Measurements from ENCODE around the gene OR5M8.

OR5M8 gene
- 0 to 0.66 (median 0) reads per million in 17 experiments for total RNA-seq

DNA sequence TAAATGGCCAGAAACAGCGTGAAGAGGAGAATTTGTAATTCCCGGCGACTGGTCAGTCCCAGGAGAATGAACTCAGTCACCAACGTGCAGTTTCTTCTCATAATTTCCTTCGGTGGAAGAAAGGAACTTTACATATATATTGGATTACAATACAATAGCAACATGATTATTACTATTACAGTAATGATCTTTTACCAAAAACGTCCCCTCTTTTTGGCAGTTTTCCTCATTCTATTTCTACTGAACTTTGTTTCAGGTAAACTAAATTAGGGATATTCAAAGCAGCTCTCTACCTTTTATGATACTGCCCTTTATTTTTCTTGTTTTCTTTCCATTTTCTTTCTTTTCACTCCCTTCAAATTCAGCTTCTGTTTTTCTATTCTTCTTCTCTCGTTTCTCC lies at the start of gene OR5M8:
TSS of gene OR5M8 (minus strand) at position 101 of the 400 bp plus-strand sequence. CDS start at position 101, 0 bp downstream.
- DNase-seq, result no peak

DNA sequence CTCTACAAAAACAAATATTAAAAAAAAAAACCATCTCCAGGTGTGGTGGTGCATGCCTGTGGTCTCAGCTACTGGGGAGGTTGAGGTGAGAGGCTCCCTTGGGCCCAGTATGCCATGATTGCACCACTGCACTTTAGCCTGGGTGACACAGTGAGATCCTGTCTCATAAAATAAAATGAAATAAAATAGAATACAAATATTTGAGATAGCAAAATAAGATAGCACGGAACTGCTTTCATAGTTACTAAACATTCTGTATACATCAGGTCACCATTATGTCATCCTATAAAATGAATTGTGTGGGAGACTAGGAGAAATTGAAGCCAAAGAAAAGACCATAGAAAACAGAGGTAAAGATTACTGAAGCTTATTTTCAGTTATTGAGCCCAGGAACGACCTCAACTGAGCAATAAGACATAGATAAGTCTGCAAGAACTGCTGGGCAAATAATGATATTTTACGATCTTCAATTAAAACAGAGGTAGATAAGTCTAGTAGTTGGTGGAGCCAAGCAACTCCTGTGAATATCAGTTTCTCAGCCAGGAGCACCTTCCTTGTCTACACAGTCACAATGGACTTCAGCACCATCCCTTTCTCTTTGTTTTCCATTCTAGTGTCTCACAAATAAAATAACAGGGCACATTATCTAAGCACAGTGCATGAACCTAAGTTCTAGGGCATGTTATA lies 42.0 kb upstream of the OR5M8 start:
- DNase-seq, result no peak

DNA sequence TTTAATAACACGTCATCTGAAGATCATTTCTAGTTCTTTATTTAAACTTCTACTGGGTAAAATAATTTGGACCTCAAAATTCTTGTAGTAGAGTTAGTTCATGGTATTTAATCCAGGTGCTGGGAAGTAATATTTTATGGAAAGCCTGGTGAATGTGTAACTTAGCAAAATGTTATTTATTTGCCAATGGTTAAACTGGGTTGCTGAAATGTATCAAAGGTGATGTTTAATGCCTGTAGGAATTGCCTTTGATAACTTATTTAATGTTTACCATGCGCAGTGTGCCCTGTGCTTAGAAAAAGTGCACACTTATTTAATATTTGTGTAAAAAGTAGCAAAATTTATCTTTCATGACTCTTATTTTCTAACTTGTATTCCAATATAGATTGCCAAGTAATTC lies 40.7 kb upstream of the OR5M8 start:
- no peak for DNase-seq

- DNase-seq, result no peak
These were observed 30.8 kb upstream of the OR5M8 start for GRCh38 chr11:56522008-56522407.

DNA sequence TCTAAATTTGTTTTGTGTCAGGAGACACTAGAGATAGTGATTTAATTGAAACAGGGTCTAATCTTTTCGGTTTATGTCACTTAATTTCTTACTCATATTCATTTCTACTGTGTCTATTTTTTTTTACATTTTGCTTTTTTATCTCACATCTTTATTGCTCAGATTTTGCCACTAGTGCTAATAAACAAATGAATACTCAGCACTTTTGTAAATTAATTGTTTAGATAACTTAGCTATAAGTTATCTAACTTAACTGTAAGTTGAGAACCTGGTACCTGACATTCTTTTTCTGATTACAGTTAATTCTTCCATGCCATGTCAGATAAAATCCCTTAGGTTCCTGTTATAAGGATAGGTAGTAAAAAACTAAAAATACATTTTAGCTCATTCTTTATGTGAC lies 22.1 kb upstream of the OR5M8 start:
- no peak for DNase-seq

- DNase-seq, result no peak
These were observed 18.3 kb upstream of the OR5M8 start for GRCh38 chr11:56509439-56509838.

DNA sequence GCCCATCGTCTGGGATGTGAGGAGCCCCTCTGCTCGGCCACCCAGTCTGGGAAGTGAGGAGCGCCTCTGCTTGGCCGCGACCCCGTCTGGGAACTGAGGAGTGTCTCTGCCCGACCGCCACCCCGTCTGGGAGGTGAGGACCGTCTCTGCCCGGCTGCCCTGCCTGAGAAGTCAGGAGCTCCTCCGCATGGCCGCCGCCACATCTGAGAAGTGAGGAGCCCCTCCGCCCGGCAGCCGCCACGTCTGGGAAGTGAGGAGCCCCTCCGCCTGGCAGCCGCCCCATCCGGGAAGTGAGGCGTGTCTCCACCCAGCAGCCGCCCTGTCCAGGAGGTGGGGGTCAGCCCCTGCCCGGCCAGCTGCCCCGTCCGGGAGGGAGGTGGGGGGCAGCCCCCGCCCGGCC lies 5.8 kb upstream of the OR5M8 start:
- DNase-seq, result no peak

DNA sequence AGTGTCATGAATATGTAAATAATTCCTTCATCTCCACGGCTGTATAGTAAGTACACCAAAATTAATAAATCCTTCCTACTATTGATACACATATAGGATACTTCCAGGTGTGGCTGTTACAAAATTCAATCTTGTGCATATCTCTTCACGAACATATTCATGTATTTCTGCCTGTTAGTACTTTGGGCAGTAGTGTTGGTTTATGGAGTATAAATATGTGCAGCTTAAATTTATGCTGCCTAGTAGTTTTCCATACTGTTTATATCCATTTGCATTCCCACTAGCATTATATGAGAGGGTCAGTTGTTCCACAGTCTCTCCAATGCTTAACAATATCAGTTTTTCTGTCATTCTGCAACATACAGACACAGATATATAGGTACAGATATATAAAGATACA lies 3.9 kb upstream of the OR5M8 start:
- no peak for DNase-seq

GRCh38 chr11:56486801-56487200 lies 4.4 kb downstream of the OR5M8 start:
- no peak for DNase-seq

- no peak for DNase-seq
These were observed 16.4 kb downstream of the OR5M8 start for GRCh38 chr11:56474729-56475235.

- no peak for DNase-seq
These were observed 17.9 kb downstream of the OR5M8 start, which contains the start of gene OR5M3 for GRCh38 chr11:56473252-56473651. OR5M3 (minus strand) TSS chr11:56473352; CDS start chr11:56470497, 2,855 bp downstream.

DNA sequence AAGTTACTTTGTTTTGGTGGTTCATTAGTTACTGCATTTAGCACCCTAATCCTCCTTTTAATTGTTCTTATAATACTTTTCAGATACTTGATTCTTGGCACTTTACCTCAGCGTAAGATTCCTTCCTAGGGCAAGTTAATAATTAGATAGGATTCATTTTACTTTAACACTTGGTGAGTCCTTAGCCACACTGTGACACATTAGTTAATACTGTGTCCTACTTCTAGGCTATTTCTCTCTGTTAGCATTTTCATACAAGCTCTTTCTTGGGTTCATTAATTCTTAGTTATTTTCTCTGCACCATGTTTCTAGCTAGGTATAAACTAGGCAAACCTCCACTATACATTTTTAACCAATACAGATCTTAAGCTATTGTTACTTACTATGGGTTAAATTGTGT lies 34.1 kb downstream of the OR5M8 start:
- no peak for DNase-seq

DNA sequence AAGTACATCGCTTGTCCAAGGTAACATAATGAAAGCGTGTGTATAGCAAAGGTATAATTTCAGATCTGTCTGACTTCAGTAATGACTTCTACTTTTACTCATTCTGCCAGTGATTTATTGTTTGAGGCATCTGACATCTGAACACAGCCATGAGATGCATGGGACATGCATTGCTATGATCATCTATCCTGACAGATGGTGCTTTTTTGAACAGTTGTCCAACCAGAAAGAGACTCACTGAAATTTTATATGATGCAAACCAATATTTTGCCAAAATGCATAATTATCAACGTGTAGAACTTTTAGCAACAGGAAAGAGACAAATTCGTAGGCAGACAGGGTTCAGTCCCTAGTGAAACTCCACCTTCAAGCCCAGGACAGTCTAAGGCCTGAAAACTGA lies 37.6 kb downstream of the OR5M8 start:
- DNase-seq, result no peak

All from suppressor macrophage (primary cell).